ENCODE results near the gene TP53I13.
"Not testable (repeated sequence)": the region's sequence is repeated elsewhere in the genome, so short reads cannot be mapped to it uniquely, and the experiment has no call there.

TP53I13 gene, protein sequence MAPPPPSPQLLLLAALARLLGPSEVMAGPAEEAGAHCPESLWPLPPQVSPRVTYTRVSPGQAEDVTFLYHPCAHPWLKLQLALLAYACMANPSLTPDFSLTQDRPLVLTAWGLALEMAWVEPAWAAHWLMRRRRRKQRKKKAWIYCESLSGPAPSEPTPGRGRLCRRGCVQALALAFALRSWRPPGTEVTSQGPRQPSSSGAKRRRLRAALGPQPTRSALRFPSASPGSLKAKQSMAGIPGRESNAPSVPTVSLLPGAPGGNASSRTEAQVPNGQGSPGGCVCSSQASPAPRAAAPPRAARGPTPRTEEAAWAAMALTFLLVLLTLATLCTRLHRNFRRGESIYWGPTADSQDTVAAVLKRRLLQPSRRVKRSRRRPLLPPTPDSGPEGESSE

DNA sequence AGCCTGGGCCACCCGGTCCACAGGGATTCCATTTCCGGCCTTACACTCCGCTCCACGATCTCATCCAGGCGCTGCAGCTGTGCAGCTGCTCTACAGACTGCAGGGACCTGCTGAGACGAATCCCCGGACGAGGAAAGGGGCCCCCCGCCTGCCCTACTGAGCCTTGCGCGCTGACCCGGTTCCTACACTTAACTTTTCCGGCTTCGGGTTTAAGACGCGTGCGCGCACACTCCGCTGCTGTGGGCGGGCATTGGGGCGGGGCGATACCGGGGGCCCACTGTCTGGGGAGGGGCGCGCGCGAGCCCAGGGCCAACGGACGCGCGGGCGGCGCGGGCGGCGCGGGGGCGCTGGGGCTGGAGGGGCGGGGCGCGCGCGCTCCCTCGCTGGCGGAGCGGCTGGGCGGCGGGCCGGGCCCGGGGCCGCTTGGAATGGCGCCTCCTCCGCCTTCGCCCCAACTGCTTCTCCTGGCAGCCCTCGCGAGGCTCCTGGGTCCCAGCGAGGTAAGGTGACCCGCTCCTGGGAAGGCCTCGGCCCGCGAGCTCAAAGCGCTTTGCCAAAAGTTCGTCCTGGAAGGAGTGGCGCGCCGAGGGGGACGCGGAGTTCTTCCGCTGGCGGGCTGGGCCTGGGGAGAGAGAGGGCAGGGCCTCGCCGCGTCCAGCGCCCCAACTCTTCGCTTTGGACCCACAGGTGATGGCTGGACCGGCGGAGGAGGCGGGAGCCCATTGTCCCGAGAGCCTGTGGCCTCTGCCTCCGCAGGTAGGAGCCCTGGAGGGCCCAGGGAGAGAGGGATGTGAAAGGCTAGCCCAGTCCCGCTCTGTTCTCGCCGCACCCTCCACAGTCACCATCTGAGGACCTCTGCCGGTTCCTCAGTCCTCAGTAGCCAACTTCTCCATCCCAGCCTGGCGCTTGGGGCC is at the start of gene TP53I13:
TSS of gene TP53I13 (plus strand) at position 371 of the 914 bp plus-strand sequence. CDS start at position 429, 58 bp downstream.
- DNase-seq, result peak; percentile 90

DNA sequence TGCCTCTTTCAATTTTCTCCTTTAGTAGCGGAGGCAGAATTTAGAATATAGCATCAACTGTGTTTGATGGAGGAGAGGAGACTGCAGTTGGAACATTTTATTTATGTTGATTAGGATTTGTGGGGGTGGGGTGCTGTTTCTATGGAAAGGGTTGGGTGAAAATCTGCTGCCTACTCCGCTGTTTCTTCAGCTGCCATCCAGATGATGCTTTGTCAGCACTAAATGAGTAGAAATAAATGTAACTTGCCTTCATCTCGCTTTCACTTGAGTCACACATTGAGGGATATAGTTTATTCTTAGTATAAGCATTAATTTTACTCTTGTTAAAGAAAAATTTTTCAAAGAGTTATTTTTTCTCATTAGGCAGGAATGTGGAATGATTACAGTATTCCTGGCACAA is 43.8 kb upstream of the TP53I13 start:
- no peak for DNase-seq

DNA sequence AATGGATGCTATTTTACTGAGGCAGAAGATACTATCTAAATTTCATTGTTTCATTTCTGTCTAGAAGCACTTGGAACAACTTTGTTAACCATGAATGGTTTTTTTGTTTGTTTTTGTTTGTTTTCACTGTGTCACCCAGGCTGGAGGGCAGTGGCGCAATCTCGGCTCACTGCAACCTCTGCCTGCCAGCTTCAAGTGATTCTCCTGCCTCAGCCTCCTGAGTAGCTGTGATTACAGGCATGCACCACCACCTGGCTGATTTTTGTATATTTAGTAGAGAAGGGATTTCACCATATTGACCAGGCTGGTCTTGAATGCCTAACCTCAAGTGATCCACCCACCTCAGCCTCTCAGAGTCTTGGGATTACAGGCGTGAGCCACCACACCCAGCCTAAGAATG is 42.2 kb upstream of the TP53I13 start:
- DNase-seq, result no peak

DNA sequence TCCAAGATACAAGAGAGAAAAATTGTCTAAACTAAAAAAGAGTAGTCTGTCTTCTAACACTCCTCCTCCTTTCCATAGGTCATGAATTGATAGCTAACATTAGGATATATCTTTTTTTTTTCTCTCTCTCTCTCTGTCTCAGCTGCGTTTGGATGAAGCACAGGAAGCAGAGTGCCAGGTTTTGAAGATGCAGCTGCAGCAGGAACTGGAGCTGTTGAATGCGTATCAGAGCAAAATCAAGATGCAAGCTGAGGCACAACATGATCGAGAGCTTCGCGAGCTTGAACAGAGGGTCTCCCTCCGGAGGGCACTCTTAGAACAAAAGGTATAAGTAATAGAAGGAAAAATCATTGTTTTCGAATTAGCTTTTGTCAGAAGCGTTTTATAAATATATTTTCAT is 34.5 kb upstream of the TP53I13 start:
- no peak for DNase-seq

DNA sequence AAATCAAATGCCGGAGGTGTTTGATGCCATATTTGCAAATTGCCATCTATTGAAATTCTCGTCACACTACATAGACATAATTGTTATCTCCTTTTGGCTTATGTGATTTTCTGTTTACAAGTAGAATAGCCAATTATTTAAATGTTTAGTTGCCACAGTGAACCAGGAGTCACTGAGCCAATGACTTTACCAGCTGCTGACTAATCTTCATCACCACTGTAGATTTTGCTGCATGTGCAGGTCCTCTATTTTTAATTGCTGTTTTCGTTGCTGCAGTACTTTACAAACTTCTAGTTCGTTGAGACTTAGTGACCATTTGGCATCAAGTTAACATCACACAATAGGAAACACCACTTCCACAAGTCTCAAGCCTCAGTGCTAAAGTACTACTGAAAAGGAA is 24.4 kb upstream of the TP53I13 start:
- DNase-seq, result no peak

DNA sequence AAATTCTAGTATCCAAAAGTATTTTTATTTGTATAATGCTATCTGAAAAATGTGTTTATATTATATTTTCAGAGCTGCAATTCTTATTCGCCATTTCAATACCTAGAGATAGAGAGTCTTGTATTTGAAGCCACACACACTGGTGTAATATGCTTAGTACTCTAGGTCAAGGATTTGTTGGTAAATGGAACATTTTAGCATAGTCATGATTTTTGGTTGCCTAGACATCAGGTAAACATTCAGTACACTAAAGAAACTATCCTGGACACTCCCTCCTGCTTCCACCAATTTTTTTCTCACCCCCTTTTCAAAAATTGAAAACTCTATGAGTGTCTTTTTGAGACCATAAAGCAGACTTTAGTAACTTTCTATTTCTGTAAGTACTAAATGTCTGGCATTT is 22.4 kb upstream of the TP53I13 start:
- no peak for DNase-seq

DNA sequence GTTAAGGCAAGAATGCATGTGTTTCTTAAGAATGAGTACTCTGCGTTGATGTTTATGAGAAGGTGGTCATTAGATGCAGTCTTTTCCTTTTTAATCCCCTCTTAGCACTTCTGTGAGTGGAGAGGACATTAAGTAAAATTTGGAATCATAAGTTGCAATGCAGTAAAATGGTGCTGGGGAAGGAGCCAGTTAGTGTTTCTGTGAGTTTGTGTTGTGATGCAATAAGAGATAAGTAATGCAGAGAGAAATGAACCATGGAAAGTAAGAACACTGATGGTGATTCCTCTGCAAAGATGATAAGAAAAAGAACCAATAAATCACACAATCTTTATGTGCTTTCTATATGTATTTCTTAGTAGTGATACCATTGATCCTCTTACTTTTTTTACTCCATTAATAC is 21.7 kb upstream of the TP53I13 start:
- DNase-seq, result no peak

DNA sequence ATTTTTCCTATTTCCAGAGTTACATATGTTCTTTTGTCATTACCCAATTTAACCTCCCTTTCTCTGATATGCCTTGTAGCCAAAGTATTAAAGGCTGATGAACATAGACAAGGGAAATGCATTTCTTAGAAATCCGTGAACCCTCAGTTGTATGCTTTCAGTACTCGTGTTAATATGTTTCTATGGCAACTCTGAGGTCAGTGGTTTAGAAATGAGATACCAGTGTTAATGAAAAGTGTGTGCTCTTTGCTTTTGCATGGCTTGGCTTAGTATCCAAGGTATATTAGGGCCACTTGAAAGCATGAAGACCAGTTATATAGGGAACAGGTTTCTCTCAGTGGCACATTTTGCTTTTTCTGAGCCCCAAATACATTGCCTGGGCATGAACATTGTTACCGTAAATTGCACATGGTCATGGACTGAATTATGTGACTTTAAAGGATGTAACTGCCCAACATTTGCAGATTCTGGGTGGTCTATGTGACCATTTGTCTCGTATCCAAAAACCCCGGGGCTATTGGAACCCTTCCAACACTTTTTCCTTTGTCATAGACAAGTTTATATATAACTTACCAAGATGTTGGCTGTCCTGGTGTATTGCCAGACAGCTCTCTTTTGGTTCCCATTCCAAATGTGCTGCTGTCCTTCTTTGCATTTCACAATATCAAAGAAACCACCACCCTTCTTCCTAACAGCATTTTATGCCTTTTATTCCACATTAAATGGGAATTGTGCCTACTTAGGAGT is 19.2 kb upstream of the TP53I13 start:
- no peak for DNase-seq

DNA sequence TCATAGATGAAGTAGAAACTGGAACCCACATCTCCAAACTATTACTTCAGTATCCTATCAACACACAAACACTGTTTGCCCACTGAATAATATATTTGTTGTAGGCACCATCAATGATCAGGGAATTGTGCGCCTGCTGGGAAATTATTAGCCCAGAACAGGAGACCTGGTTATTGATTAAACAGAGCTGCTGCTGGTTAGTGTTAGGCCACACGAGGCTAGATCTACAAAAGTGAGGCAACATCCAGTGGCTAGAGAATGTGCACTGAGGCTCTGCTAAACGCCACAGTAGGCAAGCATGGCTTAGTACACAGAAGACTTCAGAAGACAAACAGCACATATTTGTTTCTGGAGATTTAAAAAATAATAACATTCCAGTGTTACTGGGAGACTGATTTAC is 12.7 kb upstream of the TP53I13 start:
- no peak for DNase-seq

DNA sequence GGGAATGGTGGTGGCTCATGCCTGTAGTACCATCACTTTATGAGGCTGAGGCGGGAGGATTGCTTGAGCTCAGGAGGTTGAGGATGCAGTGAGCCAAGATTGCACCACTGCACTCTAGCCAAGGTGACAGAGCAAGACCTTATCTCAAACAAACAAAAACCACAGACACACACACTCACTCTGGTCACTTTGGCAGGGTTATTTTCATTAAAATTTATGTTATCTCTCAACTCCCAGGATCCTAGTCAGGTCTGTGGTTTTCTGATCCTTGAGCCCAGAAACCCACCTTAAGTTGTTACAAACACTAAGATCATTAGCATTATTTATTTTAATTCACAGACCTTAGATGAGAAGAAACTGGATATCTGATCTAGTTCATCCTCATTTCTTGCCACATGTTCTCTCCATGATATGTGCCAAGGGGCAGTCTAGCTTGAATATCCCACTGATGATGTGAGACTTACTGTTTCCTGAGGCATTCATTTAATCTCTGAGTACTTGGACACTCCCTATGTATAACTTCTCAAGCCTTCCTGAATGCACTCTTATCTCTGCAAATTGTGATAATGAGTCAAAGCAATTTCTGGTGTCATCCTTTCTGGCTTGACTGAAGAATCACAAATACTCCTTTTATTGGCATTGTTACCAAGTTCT is 11.3 kb upstream of the TP53I13 start:
- no peak for DNase-seq

DNA sequence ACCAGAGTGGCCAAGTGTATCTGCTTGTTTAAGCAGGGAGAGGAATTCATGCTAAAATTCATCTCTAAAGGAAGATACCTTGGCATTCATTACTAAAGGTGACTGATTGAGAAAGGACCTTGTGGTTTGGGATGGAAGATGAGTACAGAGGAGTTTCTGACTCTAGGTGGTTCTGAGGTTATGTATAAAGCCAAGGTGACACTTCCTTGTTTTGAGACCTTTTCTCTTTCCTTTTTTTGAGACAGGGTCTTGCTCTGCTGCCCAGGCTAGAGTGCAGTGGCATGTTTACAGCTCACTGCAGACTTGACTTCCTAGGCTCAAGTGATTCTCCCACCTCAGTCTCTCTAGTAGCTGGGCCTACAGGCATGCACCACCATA is 10.8 kb upstream of the TP53I13 start:
- no peak for DNase-seq

DNA sequence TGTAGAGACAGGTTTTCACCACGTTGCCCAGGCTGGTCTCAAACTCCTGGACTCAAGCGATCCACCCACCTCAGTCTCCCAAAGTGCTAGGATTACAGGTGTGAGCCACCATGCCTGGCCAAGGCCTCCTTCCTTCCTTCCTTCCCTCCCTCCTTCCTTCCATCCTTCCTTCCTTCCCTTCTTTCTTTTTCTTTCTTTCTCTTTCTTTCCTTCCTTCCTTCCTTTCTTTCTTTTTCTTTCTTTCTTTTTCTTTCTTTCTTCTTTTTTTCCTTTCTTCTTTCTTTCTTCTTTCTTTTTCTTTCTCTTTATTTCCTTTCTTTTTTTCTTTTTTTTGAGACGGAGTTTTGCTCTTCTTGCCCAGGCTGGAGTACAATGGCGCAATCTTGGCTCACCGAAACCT is 10.4 kb upstream of the TP53I13 start:
- DNase-seq, result not testable (repeated sequence)

DNA sequence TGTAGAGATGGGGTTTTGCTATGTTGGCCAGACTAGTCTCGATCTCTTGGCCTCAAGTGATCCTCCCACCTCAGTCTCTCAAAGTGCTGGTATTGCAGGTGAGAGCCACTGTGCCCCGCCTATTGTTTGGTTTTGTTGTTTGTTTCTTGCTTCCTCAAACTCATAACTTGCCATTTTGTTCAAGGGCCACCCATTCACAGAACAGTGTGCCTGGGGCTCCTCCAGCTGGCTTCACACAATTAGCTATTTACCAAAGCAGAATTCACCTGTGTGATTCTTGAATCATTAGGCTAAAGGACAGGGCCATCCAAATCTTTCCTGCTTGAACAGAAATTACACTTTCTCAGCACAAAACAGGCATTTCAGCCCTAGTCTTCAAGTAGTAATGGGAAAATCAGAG is 8.9 kb upstream of the TP53I13 start:
- DNase-seq, result no peak

DNA sequence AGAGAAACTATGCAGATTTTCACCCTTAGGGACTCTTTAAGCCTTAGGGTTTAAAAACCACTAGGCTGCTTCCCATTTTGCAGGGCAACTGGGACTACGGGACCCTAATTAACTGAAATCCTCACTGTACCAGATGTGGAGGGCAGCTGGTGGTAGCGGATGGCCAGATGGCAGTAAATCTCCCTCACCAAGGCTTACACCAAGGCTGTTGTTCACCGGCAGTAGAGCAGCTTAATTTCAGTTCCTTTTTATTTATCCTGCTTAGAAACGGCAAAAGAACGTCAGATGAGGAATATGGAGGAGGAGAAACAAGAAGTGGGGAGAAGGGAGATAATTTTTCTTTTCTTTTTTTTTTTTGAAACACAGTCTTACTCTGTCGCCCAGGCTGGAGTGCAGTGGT is 8.2 kb upstream of the TP53I13 start:
- DNase-seq, result no peak

DNA sequence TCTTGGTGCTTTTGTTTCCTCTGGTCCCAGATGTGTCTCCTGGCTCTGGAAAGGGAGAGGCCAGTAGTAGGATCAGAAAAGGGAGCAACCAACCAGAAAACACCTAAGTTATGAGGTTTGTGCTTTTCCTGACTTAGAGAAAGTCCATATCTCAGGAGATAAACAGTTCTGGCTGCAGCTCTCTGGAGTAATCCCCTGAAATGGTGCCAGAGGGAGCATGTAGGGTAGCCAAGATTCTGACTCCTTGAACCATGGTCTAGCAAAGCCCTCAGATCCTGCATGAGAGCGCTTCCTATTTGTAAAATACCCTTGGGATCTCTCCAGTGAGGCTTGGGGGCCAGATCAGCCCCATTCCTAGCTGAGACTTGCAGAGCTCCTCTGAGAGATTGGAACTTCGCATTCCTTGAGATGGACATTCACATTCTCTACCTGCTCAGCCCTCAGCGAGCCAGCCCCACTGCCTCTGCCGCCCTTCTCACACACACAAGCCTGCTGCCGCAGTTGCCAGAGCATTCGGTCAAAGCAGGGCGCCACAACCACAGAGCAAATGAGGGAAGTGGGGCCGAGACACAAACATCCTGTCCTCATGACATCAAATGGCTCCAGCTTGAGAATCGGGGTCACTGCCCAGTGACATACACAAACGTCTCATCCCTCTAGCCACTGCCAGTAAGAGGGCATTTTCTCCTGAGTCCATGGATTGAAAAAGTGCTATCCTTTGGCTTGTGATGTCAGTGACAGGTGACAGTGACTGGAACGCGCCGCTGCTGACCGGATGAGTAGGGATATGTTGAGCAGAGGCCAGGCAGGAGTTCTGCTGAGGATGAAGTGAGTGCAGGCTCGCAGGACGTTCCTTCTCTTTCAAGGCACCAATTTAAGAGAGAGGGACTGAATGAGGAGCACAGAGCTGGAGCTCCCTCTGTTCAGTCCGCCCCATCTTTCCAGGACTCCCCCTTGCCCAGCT is 6.7 kb upstream of the TP53I13 start:
- DNase-seq, result no peak

DNA sequence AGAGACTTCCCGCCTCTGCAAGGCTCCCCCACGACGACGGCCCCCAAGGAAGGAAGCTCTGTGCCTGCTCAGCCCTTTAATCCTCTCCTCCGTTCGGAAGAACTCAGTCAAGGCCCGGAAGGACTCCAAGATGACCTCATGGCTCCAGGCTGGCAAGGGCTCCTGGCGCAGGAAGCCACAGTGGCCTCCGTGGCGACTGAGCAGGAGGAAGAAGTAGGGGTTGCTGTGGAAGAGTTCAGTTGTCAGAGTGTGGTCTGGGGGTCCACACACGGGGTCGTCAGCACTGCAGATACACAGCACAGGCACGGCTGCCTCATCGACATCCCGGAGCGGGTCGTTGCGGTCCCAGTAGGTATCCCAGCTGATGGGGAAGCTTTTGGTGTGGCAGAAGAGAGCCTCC is 5.9 kb upstream of the TP53I13 start:
- no peak for DNase-seq

DNA sequence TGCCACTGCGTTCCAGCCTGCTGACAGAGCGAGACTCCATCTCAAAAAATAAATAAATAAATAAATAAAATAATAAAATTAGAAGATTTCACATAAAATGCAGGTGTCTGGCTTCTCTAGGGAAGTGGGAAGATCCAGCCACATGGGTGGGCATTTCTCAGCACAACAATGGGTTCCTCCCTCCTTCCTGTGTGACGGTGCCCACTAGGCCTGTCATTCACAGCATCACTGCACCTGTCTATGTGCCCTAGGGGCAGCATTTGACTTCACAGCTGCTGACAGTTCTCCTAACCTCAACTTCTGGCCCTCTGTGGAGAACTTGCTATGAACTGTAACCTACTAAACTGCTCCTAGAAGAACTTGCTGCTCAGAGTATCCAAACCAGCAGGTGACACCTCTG is 4.7 kb upstream of the TP53I13 start:
- DNase-seq, result no peak

DNA sequence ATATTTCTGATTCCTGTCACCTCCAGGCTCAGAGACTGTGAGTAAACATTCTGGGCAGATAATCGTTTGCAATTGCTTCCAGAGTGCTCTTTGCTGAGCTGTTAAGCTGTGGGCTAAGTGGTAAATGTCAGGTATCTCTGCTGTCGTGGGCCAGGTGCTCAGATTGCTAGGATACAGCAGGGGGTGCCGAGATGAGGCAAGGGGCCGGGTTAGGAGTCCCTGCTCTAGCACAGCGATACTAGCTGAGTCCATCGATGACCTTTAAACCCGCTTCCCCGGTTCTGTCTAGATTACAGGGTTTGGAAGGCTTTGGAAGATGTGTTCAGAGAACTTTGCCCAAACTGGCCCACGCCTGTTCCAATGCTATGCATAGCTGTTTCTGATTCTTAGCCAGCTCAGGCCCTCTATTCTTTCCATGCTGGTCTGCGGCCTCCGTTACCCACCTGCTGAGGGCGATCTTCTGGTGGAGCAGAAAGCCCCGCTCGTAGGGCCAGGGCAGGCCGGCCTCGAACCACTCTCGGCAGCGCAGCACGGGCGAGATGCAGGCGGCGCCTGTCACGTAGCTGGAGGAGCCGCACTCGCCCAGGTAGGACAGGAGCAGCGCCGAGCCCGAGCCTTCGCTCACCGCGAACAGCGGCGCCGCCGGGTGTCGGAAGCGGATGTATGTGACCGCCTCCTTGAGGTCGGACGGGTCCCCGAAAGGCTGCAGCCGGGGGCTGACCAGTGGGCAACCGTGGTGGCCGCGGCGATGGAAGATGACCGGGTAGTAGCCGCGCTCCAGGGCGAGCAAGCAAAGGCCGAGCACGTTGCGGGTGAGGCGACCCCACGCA is 2.6 kb upstream of the TP53I13 start:
- DNase-seq, result peak; percentile 75

DNA sequence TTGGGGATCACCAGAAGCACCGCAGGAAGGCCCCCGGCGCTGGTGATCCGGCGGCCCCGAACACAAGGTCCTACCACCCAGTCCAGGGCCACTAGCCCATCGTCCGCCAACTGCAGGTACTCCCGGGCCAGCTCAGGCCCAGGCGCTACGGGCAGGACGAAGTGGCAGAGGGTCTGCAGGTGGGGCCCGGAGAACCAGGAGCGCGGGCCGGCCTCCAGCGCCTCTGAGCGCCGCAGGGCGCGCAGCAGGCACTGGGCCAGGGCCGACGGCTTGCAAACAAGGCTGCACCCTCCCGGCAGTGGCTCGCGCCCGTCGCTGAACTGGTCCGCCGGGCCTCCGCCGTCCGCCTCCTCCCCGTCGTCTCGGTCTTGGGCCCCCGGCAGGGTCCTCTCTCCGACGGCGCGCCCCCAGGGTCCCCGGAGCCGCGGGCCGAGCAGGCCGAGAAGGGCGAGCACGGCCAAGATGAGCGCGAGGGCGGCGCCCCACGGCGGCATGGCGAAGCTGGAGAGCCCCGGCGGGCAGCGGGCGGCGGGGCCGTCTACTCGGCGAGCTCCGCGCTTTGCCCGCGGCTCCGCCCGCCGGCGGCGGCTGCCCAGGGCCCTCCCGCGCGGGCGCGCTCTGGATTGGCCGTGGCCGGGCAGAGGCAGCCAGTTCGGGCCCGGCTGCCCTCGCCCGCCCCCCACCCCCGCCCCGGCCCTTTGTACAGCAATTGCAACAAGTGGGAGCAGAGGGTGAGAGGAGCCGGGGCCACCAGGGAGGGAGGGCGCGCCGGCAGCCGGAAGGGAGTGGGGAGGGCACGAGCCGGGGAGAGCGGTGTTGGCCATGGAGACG is 1.8 kb upstream of the TP53I13 start, which contains the start of gene ABHD15:
TSS of gene ABHD15 (minus strand) at position 565 of the 831 bp plus-strand sequence. CDS start at position 494, 71 bp downstream.
- peak; percentile 70 for DNase-seq

DNA sequence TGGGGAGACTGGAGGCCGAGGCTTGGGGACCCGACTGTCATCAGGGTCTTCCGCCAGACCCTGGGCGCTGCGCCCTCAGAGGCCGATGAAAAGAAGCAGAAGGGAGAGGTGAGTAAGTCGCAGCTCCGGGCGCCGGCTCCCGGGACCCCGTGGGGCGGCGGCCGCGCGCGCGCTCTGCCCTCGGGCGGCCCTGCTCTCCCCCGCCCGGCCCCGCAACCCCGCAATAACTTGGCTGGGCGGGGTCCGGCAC is 1.3 kb upstream of the TP53I13 start:
- DNase-seq, result no peak

Measured in activated CD4-positive, alpha-beta T cell treated with anti-CD3 and anti-CD28 coated beads for 48 hours (primary cell).